ENCODE results near the gene PRSS58.

Gene PRSS58, protein sequence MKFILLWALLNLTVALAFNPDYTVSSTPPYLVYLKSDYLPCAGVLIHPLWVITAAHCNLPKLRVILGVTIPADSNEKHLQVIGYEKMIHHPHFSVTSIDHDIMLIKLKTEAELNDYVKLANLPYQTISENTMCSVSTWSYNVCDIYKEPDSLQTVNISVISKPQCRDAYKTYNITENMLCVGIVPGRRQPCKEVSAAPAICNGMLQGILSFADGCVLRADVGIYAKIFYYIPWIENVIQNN

DNA sequence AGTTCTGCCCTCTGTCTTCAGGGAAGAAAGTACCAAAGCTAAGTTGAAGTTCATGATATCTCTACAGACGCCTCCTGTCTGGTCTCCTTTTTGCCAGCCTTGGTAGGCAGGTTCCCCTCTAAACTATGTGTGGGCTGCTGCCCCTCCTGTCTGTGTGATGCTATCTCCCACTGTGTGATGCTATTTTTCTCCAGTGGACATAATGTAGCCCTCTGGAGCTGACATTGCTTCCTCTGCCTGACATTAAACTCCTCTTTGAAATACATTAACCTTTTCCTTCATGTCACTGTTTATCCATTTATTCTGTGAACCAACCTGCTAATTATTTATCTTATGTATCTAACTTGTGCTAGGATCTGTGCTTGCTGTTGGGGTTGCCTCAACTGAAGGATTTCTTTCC, at the start of gene PRSS58:
TSS of gene PRSS58 (minus strand) at position 101 of the 400 bp plus-strand sequence. CDS start 351 bp downstream, outside the sequence.
- in situ Hi-C loops (cut with MboI; ENCODE audit: low pct_unique_long_range_greater_than_20kb, low sequenced_read_pairs, unreplicated experiment): no loop called here
- TF ChIP-seq, protein P1, sequence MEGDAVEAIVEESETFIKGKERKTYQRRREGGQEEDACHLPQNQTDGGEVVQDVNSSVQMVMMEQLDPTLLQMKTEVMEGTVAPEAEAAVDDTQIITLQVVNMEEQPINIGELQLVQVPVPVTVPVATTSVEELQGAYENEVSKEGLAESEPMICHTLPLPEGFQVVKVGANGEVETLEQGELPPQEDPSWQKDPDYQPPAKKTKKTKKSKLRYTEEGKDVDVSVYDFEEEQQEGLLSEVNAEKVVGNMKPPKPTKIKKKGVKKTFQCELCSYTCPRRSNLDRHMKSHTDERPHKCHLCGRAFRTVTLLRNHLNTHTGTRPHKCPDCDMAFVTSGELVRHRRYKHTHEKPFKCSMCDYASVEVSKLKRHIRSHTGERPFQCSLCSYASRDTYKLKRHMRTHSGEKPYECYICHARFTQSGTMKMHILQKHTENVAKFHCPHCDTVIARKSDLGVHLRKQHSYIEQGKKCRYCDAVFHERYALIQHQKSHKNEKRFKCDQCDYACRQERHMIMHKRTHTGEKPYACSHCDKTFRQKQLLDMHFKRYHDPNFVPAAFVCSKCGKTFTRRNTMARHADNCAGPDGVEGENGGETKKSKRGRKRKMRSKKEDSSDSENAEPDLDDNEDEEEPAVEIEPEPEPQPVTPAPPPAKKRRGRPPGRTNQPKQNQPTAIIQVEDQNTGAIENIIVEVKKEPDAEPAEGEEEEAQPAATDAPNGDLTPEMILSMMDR (IDR thresholded peaks at IDR 0.05; ENCODE audit: extremely low read depth, insufficient read depth, missing control alignments): no peak

DNA sequence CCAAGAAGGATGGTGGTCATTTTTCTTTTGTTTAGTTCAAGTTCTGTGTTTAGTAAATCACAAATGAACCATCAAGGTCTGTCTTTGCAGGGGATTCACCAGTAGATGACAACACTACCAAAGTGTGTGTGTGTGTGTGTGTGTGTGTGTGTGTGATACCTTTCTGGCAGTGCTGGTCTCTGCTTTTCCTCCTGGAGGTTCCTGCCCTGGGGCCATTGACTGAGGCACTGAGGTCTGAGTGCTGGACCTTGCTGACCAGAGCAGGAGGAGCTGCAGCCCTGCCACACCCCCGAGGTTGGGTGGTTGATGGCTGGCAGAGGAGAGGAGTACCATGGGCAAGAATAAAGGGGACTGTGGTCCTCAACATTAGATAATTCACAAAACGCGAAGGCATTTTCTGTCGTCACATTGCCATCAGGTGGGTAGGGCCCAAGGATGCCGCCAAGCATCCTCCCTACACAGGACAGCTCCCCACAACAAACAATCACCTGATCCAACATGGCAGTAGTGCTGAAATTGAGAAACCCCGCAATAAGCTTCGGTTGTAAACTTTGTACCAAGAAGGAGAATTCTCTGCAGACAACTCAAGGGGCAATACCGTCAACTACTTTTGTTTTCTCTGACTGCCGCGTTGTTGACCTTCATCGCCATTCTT, 49.5 kb upstream of the PRSS58 start:
- DNase-seq (ENCODE audit: low spot score): no peak

More for the DNA sequence above, at the start of gene PRSS58:
- no peak for DNase-seq (ENCODE audit: low spot score)

DNA sequence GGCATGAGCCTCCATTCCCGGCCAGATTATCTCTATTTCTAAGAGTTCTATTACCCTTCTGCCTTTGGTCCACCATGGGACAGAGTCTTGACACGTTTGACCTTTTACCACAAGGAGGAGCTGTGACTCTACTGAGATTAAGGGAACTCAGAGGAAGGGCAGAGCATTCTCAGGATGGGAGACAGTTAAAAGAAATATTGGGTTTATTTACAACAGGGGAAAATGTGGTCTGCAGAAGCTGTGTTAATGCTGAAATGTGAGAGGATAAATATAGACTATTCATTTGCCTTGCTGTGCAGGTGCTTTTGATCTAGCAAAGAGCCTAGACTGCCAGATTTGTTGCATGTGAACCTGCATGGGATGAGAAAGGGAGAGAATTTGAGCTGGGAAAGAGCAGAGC, 45.8 kb upstream of the PRSS58 start:
- in situ Hi-C loops (cut with MboI; ENCODE audit: low pct_unique_long_range_greater_than_20kb, low sequenced_read_pairs, unreplicated experiment): loop anchor here (10.0 kb wide), 1 partner anchor 51 kb away; no protein-coding TSS in a partner anchor
- TF ChIP-seq, protein P1 (IDR thresholded peaks at IDR 0.05; ENCODE audit: extremely low read depth, insufficient read depth, missing control alignments): peak; percentile 42
- DNase-seq (ENCODE audit: low spot score): peak; percentile 23

More for the DNA sequence above, 49.5 kb upstream of the PRSS58 start:
- in situ Hi-C loops (cut with MboI; ENCODE audit: low pct_unique_long_range_greater_than_20kb, low sequenced_read_pairs, unreplicated experiment): loop anchor here (10.0 kb wide), 1 partner anchor 47 kb away; no protein-coding TSS in a partner anchor
- TF ChIP-seq, protein P1 (IDR thresholded peaks at IDR 0.05; ENCODE audit: extremely low read depth, insufficient read depth, missing control alignments): no peak

DNA sequence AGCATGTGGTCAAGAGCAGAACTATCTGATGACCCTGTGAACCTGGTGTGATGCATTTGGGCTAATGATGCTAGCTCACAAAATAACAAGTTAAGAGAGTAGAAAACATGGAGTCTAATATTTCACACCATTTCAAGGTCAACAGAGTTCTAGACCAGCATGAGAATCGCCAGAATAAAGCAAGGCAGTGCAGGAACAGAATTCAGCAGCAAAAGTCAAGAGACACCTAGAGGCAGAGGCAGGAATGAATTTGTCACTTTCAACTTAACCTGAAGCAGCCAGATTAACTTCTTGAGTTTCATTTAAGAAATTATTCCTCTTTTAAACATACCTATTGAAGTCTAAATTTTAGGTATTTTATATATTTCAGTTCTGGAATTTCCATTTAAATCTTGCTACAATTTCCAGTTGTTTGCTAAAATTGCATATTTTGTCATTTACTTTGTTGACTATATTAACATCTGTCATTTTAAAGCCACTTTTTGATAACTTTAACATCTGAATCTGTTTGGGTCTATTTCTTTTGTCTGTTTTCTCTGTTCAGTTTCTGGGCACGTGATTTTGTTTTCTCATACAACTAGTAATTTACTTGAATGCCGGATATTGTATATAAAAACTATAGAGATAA, 44.2 kb upstream of the PRSS58 start:
- in situ Hi-C loops (cut with MboI; ENCODE audit: low pct_unique_long_range_greater_than_20kb, low sequenced_read_pairs, unreplicated experiment): loop anchor here (10.0 kb wide), 1 partner anchor 53 kb away; no protein-coding TSS in a partner anchor
- DNase-seq (ENCODE audit: low spot score): peak; percentile 42
- TF ChIP-seq, protein P1 (IDR thresholded peaks at IDR 0.05; ENCODE audit: extremely low read depth, insufficient read depth, missing control alignments): peak; percentile 60

DNA sequence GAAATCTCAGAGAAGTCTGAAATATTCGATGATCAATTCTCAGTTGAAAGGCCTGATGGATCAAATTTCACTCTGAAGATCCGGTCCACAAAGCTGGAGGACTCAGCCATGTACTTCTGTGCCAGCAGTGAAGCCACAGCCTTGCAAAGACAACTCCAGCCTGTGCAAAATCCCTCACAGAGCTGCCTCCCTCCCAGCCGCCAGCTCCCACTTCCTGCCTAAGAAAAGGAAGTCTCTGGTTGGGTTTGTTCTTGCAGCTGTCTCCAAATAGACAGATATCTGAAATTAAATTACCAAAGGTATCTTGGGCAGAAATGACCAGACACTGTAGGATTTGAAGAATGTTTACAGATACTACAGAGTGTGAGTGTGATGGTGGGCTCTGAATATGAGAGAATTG, 43.4 kb upstream of the PRSS58 start:
- in situ Hi-C loops (cut with MboI; ENCODE audit: low pct_unique_long_range_greater_than_20kb, low sequenced_read_pairs, unreplicated experiment): loop anchor here (10.0 kb wide), 1 partner anchor 54 kb away; no protein-coding TSS in a partner anchor
- TF ChIP-seq, protein P1 (IDR thresholded peaks at IDR 0.05; ENCODE audit: extremely low read depth, insufficient read depth, missing control alignments): no peak
- DNase-seq (ENCODE audit: low spot score): no peak

DNA sequence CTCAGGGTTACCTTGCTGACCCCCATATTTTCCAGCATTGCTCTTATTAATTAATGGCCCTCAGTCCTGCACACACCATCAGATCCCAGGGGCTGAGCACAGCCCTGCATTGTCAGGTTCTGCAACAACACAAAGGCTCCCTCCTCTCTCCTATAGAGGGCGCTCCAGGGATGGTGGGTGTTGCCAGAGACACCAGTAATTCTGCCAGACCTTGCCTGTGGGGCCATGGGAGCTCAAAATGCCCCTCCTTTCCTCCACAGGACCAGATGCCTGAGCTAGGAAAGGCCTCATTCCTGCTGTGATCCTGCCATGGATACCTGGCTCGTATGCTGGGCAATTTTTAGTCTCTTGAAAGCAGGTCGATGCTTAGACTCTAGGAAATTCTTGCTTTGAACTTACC, 42.8 kb upstream of the PRSS58 start:
- TF ChIP-seq, protein P1 (IDR thresholded peaks at IDR 0.05; ENCODE audit: extremely low read depth, insufficient read depth, missing control alignments): peak; percentile 43
- DNase-seq (ENCODE audit: low spot score): no peak
- in situ Hi-C loops (cut with MboI; ENCODE audit: low pct_unique_long_range_greater_than_20kb, low sequenced_read_pairs, unreplicated experiment): loop anchor here (10.0 kb wide), 1 partner anchor 54 kb away; no protein-coding TSS in a partner anchor

Data from GM13977 (cell line).